ENCODE data around the gene FBLN7. TPM values are rescaled to one million over a fixed set of nuclear protein-coding genes. Genes with fewer than 3 reads are reported as not detected.

FBLN7 gene
- total RNA-seq, 4 donors from 2014 or later = 2.5 to 5.8 (median 4.0) TPM

- H3K9me3 ChIP-seq = no peaks in the 10 kb centered on the region
- H3K27me3 ChIP-seq = no peaks in the 10 kb centered on the region
- H3K4me3 ChIP-seq = no peak overlapping the region
- no peaks in the 10 kb centered on the region for H3K4me1 ChIP-seq
- DNase-seq (ENCODE audit: low spot score in 2 of 2) = no peak
- no peak overlapping the region for H3K27ac ChIP-seq
- H3K36me3 ChIP-seq = peaks cover 15% of the 10 kb centered on the region
- TF ChIP-seq EP300 (IDR thresholded peaks at IDR 0.05) (no peak), POLR2A (IDR thresholded peaks at IDR 0.05) (no peak), POLR2AphosphoS5 (IDR thresholded peaks at IDR 0.05) (no peak), CTCF (IDR thresholded peaks at IDR 0.05) (no peak)
These were observed 91.2 kb downstream of the FBLN7 start for GRCh38 chr2:112229348-112229747.

- Histone ChIP-seq H3K4me3 (no peak overlapping the region), H3K9me3 (no peaks in the 10 kb centered on the region), H3K27me3 (no peaks in the 10 kb centered on the region), H3K4me1 (no peaks in the 10 kb centered on the region), H3K27ac (no peak overlapping the region), H3K36me3 (peaks cover 13% of the 10 kb centered on the region)
- no peak for TF ChIP-seq CTCF (IDR thresholded peaks at IDR 0.05)
- 95% methylated on average over 3 of the region's 3 CpGs for WGBS
- DNase-seq (ENCODE audit: low spot score in 2 of 2) = no peak
These were observed 92.2 kb downstream of the FBLN7 start for GRCh38 chr2:112230371-112230770.

Other genes with a start within 250 kb of the FBLN7 start
- gene MERTK, start 239.8 kb upstream of the FBLN7 start, total RNA-seq = 1 to 10 TPM; 5.5 to 6.7 (median 5.7) TPM
- gene TMEM87B, start 83.1 kb upstream of the FBLN7 start, total RNA-seq = 10 to 100 TPM; 20.8 to 31.4 (median 26.5) TPM
- gene ZC3H8, start 116.7 kb downstream of the FBLN7 start, total RNA-seq = 10 to 100 TPM; 10.1 to 65.9 (median 35.2) TPM
- 10 to 100 TPM; 10.3 to 38.5 (median 14.3) TPM for gene ZC3H6, start 137.2 kb downstream of the FBLN7 start, total RNA-seq

All from suprapubic skin (tissue), 4 donors.